Activated CD4-positive, alpha-beta T cell treated with anti-CD3 and anti-CD28 coated beads, Interleukin-2, amount 10 ng/mL, durations not matched to agents 24 days and 14 days (primary cell): ENCODE data around the gene CD300A. TPM values are rescaled to one million over a fixed set of nuclear protein-coding genes. Genes with fewer than 3 reads are reported as not detected.

Source experiments
- DNase-seq: peaks from one replicate; pipeline ENCODE4 v3.0.0; 2022
- H3K27ac Mint-ChIP-seq: one replicate; pipeline ENCODE4 v1.8.0; 2022; ENCODE audit warnings: mild to moderate bottlenecking, mixed read lengths
- H3K27me3 Mint-ChIP-seq: one replicate; pipeline ENCODE4 v1.8.0; 2022; ENCODE audit warnings: mixed read lengths
- H3K36me3 Mint-ChIP-seq: one replicate; pipeline ENCODE4 v1.8.0; 2022; ENCODE audit warnings: low read depth, mild to moderate bottlenecking, mixed read lengths
- H3K4me1 Mint-ChIP-seq: one replicate; pipeline ENCODE4 v1.8.0; 2021; ENCODE audit warnings: mixed read lengths
- H3K4me3 Mint-ChIP-seq: one replicate; pipeline ENCODE4 v1.8.0; 2022; ENCODE audit warnings: mild to moderate bottlenecking, moderate library complexity, mixed read lengths
- H3K9me3 Mint-ChIP-seq: one replicate; pipeline ENCODE4 v1.8.0; 2021; ENCODE audit warnings: mixed read lengths
- intact Hi-C: fragments of 100-400 bp; cut with micrococcal nuclease; formaldehyde crosslinking; loops from one replicate; pipeline ENCODE4 v1.15.1; 2023
- total RNA-seq: library from RNA; stranded (reverse); gene quantifications from 2 replicates; pipeline ENCODE4 v1.2.3, GENCODE V29; 2022

CD300A gene
- total RNA-seq, 1 donor from 2014 or later: 15.3 TPM

- H3K27me3 Mint-ChIP-seq: no peaks in the 10 kb centered on the region
- peaks cover 48% of the 10 kb centered on the region for H3K4me1 Mint-ChIP-seq
- H3K4me3 Mint-ChIP-seq: no peak overlapping the region
- H3K36me3 Mint-ChIP-seq: peaks cover 23% of the 10 kb centered on the region
- H3K27ac Mint-ChIP-seq: peak overlapping the region; percentile 73
- intact Hi-C loops: loop anchor here (1.0 to 5.0 kb wide), 3 partner anchors 11 to 185 kb away; no protein-coding TSS in a partner anchor
- H3K9me3 Mint-ChIP-seq: no peaks in the 10 kb centered on the region
- peak; percentile 73 for DNase-seq
Observed at GRCh38 chr17:74467221-74467951, 952 bp downstream of the CD300A start.

DNA sequence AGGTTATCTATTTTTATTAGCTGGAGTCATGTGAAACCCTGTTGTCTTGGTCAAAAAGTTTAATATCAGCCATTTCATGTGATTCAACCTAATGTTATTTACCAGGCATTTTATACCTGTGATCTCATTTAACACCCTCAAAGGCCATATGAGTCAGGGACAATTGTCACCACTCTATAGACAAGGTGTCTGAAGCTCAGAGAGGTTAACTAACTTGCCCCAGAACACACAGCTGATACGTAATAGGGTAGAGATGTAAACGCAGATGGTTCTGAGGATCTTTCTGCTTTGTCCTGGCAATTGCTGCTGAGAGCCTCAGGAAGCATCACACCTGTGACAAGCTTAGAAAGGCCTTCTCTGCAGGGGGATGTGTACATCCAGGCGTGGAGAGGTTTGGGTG is 4.9 kb downstream of the CD300A start:
- Mint-ChIP-seq H3K9me3 (peaks cover 8% of the 10 kb centered on the region), H3K36me3 (peaks cover 57% of the 10 kb centered on the region), H3K4me1 (peaks cover 52% of the 10 kb centered on the region), H3K27me3 (no peaks in the 10 kb centered on the region), H3K27ac (peak overlapping the region; percentile 59), H3K4me3 (peak overlapping the region; percentile 30)
- intact Hi-C loops: no loop called here
- no peak for DNase-seq

GRCh38 chr17:74472890-74473289 is 6.5 kb downstream of the CD300A start:
- Mint-ChIP-seq H3K27ac (no peak overlapping the region), H3K4me1 (peaks cover 52% of the 10 kb centered on the region), H3K36me3 (peaks cover 70% of the 10 kb centered on the region), H3K9me3 (peaks cover 13% of the 10 kb centered on the region), H3K4me3 (peak overlapping the region; percentile 71), H3K27me3 (no peaks in the 10 kb centered on the region)
- intact Hi-C loops: no loop called here
- DNase-seq: no peak

- peaks cover 74% of the 10 kb centered on the region for H3K36me3 Mint-ChIP-seq
- H3K4me3 Mint-ChIP-seq: peak overlapping the region; percentile 71
- peaks cover 13% of the 10 kb centered on the region for H3K9me3 Mint-ChIP-seq
- H3K27ac Mint-ChIP-seq: peak overlapping the region; percentile 59
- intact Hi-C loops: no loop called here
- DNase-seq: no peak
- peaks cover 55% of the 10 kb centered on the region for H3K4me1 Mint-ChIP-seq
- no peaks in the 10 kb centered on the region for H3K27me3 Mint-ChIP-seq
Observed at GRCh38 chr17:74473294-74473693, 6.9 kb downstream of the CD300A start.

GRCh38 chr17:74474043-74474792 is 7.8 kb downstream of the CD300A start:
- H3K4me1 Mint-ChIP-seq: peaks cover 62% of the 10 kb centered on the region
- H3K27me3 Mint-ChIP-seq: no peaks in the 10 kb centered on the region
- peaks cover 13% of the 10 kb centered on the region for H3K9me3 Mint-ChIP-seq
- H3K27ac Mint-ChIP-seq: peak overlapping the region; percentile 59
- DNase-seq: no peak
- peak overlapping the region; percentile 71 for H3K4me3 Mint-ChIP-seq
- H3K36me3 Mint-ChIP-seq: peaks cover 79% of the 10 kb centered on the region
- intact Hi-C loops: no loop called here

- peaks cover 82% of the 10 kb centered on the region for H3K36me3 Mint-ChIP-seq
- peaks cover 13% of the 10 kb centered on the region for H3K9me3 Mint-ChIP-seq
- H3K27me3 Mint-ChIP-seq: no peaks in the 10 kb centered on the region
- H3K4me3 Mint-ChIP-seq: no peak overlapping the region
- peaks cover 64% of the 10 kb centered on the region for H3K4me1 Mint-ChIP-seq
- intact Hi-C loops: loop anchor here (1.0 kb wide), 1 partner anchor 44 kb away; no protein-coding TSS in a partner anchor
- H3K27ac Mint-ChIP-seq: no peak overlapping the region
- DNase-seq: no peak
Observed at GRCh38 chr17:74475189-74475588, 8.8 kb downstream of the CD300A start.

GRCh38 chr17:74477411-74477810 is 11.0 kb downstream of the CD300A start:
- no peak for DNase-seq
- intact Hi-C loops: no loop called here
- Mint-ChIP-seq H3K36me3 (peaks cover 82% of the 10 kb centered on the region), H3K4me1 (peaks cover 64% of the 10 kb centered on the region), H3K27ac (peak overlapping the region; percentile 25), H3K4me3 (no peak overlapping the region), H3K9me3 (peaks cover 13% of the 10 kb centered on the region), H3K27me3 (no peaks in the 10 kb centered on the region)

- DNase-seq: peak; percentile 89
- peaks cover 13% of the 10 kb centered on the region for H3K9me3 Mint-ChIP-seq
Observed at GRCh38 chr17:74478420-74479100, 12.1 kb downstream of the CD300A start.

GRCh38 chr17:74480290-74480689 is 13.9 kb downstream of the CD300A start:
- no peak for DNase-seq
- intact Hi-C loops: no loop called here
- Mint-ChIP-seq H3K9me3 (peaks cover 13% of the 10 kb centered on the region), H3K36me3 (peaks cover 70% of the 10 kb centered on the region), H3K27ac (peak overlapping the region; percentile 20), H3K27me3 (no peaks in the 10 kb centered on the region), H3K4me1 (peaks cover 48% of the 10 kb centered on the region), H3K4me3 (no peak overlapping the region)

More at GRCh38 chr17:74478420-74479100, 12.1 kb downstream of the CD300A start:
- H3K27me3 Mint-ChIP-seq: no peaks in the 10 kb centered on the region
- peak overlapping the region; percentile 60 for H3K4me3 Mint-ChIP-seq
- peaks cover 61% of the 10 kb centered on the region for H3K4me1 Mint-ChIP-seq
- H3K36me3 Mint-ChIP-seq: peaks cover 80% of the 10 kb centered on the region
- peak overlapping the region; percentile 76 for H3K27ac Mint-ChIP-seq
- intact Hi-C loops: loop anchor here (1.0 kb wide), 1 partner anchor 11 kb away; no protein-coding TSS in a partner anchor

DNA sequence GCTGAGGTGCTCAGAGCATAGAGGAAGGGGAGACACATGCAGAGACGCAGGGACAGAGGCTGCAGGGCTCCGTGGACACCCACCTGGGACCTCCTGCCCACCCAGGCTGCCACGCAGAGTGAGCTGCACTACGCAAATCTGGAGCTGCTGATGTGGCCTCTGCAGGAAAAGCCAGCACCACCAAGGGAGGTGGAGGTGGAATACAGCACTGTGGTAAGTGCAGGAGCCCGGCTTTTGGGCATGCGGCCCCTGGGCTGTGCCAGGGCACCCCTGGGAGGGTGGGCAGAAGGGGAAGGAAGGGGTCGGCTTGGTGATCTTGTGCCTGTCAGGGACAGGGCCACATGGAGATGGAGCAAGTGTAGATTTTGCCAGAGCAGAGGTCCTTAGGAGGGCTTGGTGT is 15.2 kb downstream of the CD300A start:
- no peak for DNase-seq
- no peak overlapping the region for H3K4me3 Mint-ChIP-seq
- intact Hi-C loops: no loop called here
- no peaks in the 10 kb centered on the region for H3K27me3 Mint-ChIP-seq
- peaks cover 46% of the 10 kb centered on the region for H3K4me1 Mint-ChIP-seq
- peaks cover 59% of the 10 kb centered on the region for H3K36me3 Mint-ChIP-seq
- peaks cover 2% of the 10 kb centered on the region for H3K9me3 Mint-ChIP-seq
- H3K27ac Mint-ChIP-seq: no peak overlapping the region

GRCh38 chr17:74484066-74484465 is 17.6 kb downstream of the CD300A start:
- H3K36me3 Mint-ChIP-seq: peaks cover 58% of the 10 kb centered on the region
- H3K4me1 Mint-ChIP-seq: peaks cover 29% of the 10 kb centered on the region
- intact Hi-C loops: no loop called here
- no peak overlapping the region for H3K27ac Mint-ChIP-seq
- H3K4me3 Mint-ChIP-seq: no peak overlapping the region
- no peaks in the 10 kb centered on the region for H3K27me3 Mint-ChIP-seq
- no peak for DNase-seq
- H3K9me3 Mint-ChIP-seq: peaks cover 8% of the 10 kb centered on the region

GRCh38 chr17:74485022-74485743 is 18.7 kb downstream of the CD300A start:
- H3K27ac Mint-ChIP-seq: no peak overlapping the region
- peaks cover 23% of the 10 kb centered on the region for H3K4me1 Mint-ChIP-seq
- intact Hi-C loops: no loop called here
- no peak overlapping the region for H3K4me3 Mint-ChIP-seq
- no peak for DNase-seq
- H3K36me3 Mint-ChIP-seq: peaks cover 55% of the 10 kb centered on the region
- H3K9me3 Mint-ChIP-seq: peaks cover 10% of the 10 kb centered on the region
- H3K27me3 Mint-ChIP-seq: no peaks in the 10 kb centered on the region

GRCh38 chr17:74485841-74486240 is 19.4 kb downstream of the CD300A start:
- no peak overlapping the region for H3K27ac Mint-ChIP-seq
- no peak overlapping the region for H3K4me3 Mint-ChIP-seq
- intact Hi-C loops: no loop called here
- H3K4me1 Mint-ChIP-seq: peaks cover 18% of the 10 kb centered on the region
- DNase-seq: no peak
- H3K36me3 Mint-ChIP-seq: peaks cover 51% of the 10 kb centered on the region
- H3K9me3 Mint-ChIP-seq: peaks cover 10% of the 10 kb centered on the region
- H3K27me3 Mint-ChIP-seq: no peaks in the 10 kb centered on the region
